22Rv1 (cell line): ENCODE data around the gene TIMP3.

Experiments used
- H3K27ac ChIP-seq: fragments of 450-650 bp; 2 replicates; pipeline ENCODE4 v1.5.1; 2017
- CTCF ChIP-seq: fragments of 450-650 bp; IDR thresholded peaks from 2 replicates; pipeline ENCODE4 v1.5.1; 2017; ENCODE audit warnings: mild to moderate bottlenecking
- ZFX ChIP-seq: fragments of 450-650 bp; IDR thresholded peaks from 2 replicates; pipeline ENCODE4 v1.6.1; 2017; ENCODE audit warnings: antibody characterized with exemption, borderline replicate concordance

Gene TIMP3

GRCh38 chr22:32760396-32760795 is 41.1 kb upstream of the TIMP3 start:
- no peak for TF ChIP-seq ZFX
- TF ChIP-seq CTCF = no peak
- no peak overlapping the region for H3K27ac ChIP-seq

- TF ChIP-seq CTCF (no peak), ZFX (no peak)
Observed at GRCh38 chr22:32760815-32761214, 40.7 kb upstream of the TIMP3 start.

GRCh38 chr22:32761251-32761903 is 40.1 kb upstream of the TIMP3 start:
- no peak overlapping the region for H3K27ac ChIP-seq

More at GRCh38 chr22:32760815-32761214, 40.7 kb upstream of the TIMP3 start:
- H3K27ac ChIP-seq = no peak overlapping the region

GRCh38 chr22:32764330-32765131 is 37.0 kb upstream of the TIMP3 start:
- H3K27ac ChIP-seq = no peak overlapping the region
- TF ChIP-seq ZFX = no peak
- no peak for TF ChIP-seq CTCF

More at GRCh38 chr22:32761251-32761903, 40.1 kb upstream of the TIMP3 start:
- no peak for TF ChIP-seq CTCF
- TF ChIP-seq ZFX = no peak

- no peak for TF ChIP-seq CTCF
- TF ChIP-seq ZFX = no peak
- no peak overlapping the region for H3K27ac ChIP-seq
Observed at GRCh38 chr22:32765132-32765618, 36.3 kb upstream of the TIMP3 start.

- TF ChIP-seq CTCF = no peak
- no peak for TF ChIP-seq ZFX
- no peak overlapping the region for H3K27ac ChIP-seq
Observed at GRCh38 chr22:32771756-32772155, 29.7 kb upstream of the TIMP3 start.

GRCh38 chr22:32775957-32776356 is 25.5 kb upstream of the TIMP3 start:
- no peak for TF ChIP-seq ZFX
- peak; percentile 26 for TF ChIP-seq CTCF
- H3K27ac ChIP-seq = no peak overlapping the region
